Stimulated activated memory B cell treated with anti-CD40 and anti-IgM and Interleukin-4, amounts not matched to agents 10 μg/mL and 1 μg/mL and 100 μg/mL, for 72 hours (primary cell): ENCODE measurements around the gene OTUD5.
A peak's percentile ranks its signal among the peaks of the same experiment; 100 is the strongest.

Experiments
- ATAC-seq: fragments of 150-1000 bp; cut with Tn5 transposase; 2 replicates; pipeline ENCODE4 v1.10.0; 2021
- H3K27ac Mint-ChIP-seq: one replicate; pipeline ENCODE4 v1.8.0; 2022; ENCODE audit warnings: mild to moderate bottlenecking, mixed read lengths
- H3K27me3 Mint-ChIP-seq: one replicate; pipeline ENCODE4 v1.8.0; 2022; ENCODE audit warnings: mixed read lengths
- H3K36me3 Mint-ChIP-seq: one replicate; pipeline ENCODE4 v1.8.0; 2022; ENCODE audit warnings: mixed read lengths
- H3K4me1 Mint-ChIP-seq: one replicate; pipeline ENCODE4 v1.8.0; 2022; ENCODE audit warnings: mixed read lengths
- H3K4me3 Mint-ChIP-seq: one replicate; pipeline ENCODE4 v1.8.0; 2022; ENCODE audit warnings: mild to moderate bottlenecking, moderate library complexity, mixed read lengths
- H3K9me3 Mint-ChIP-seq: one replicate; pipeline ENCODE4 v1.8.0; 2022; ENCODE audit warnings: mixed read lengths

Gene OTUD5

GRCh38 chrX:48934581-48935300 lies 22.7 kb downstream of the OTUD5 start:
- H3K36me3 Mint-ChIP-seq: peaks cover 32% of the 10 kb centered on the region
- no peak for ATAC-seq
- H3K4me3 Mint-ChIP-seq: peak overlapping the region; percentile 48

GRCh38 chrX:48933757-48934156 lies 23.6 kb downstream of the OTUD5 start:
- no peak for ATAC-seq
- Mint-ChIP-seq H3K36me3 (peaks cover 32% of the 10 kb centered on the region), H3K4me3 (peak overlapping the region; percentile 26), H3K27ac (peak overlapping the region; percentile 80), H3K9me3 (no peaks in the 10 kb centered on the region), H3K27me3 (no peaks in the 10 kb centered on the region), H3K4me1 (peaks cover 57% of the 10 kb centered on the region)

More at GRCh38 chrX:48934581-48935300, 22.7 kb downstream of the OTUD5 start:
- H3K27me3 Mint-ChIP-seq: no peaks in the 10 kb centered on the region
- no peaks in the 10 kb centered on the region for H3K9me3 Mint-ChIP-seq
- H3K4me1 Mint-ChIP-seq: peaks cover 67% of the 10 kb centered on the region
- peak overlapping the region; percentile 80 for H3K27ac Mint-ChIP-seq

GRCh38 chrX:48927736-48928382 lies 29.5 kb downstream of the OTUD5 start:
- Mint-ChIP-seq H3K4me1 (peaks cover 19% of the 10 kb centered on the region), H3K27ac (no peak overlapping the region), H3K4me3 (no peak overlapping the region), H3K9me3 (no peaks in the 10 kb centered on the region), H3K27me3 (no peaks in the 10 kb centered on the region), H3K36me3 (peaks cover 22% of the 10 kb centered on the region)
- no peak for ATAC-seq

- Mint-ChIP-seq H3K9me3 (no peaks in the 10 kb centered on the region), H3K27ac (no peak overlapping the region), H3K36me3 (peaks cover 27% of the 10 kb centered on the region), H3K4me3 (no peak overlapping the region), H3K27me3 (no peaks in the 10 kb centered on the region), H3K4me1 (peaks cover 17% of the 10 kb centered on the region)
- ATAC-seq: no peak
These were observed 30.3 kb downstream of the OTUD5 start for GRCh38 chrX:48927123-48927522.

- Mint-ChIP-seq H3K4me3 (no peak overlapping the region), H3K36me3 (peaks cover 20% of the 10 kb centered on the region), H3K4me1 (peaks cover 33% of the 10 kb centered on the region), H3K27me3 (no peaks in the 10 kb centered on the region), H3K9me3 (no peaks in the 10 kb centered on the region), H3K27ac (peak overlapping the region; percentile 63)
- no peak for ATAC-seq
These were observed 33.1 kb downstream of the OTUD5 start for GRCh38 chrX:48924270-48924669.

- H3K36me3 Mint-ChIP-seq: peaks cover 20% of the 10 kb centered on the region
- no peak overlapping the region for H3K4me3 Mint-ChIP-seq
- H3K4me1 Mint-ChIP-seq: peaks cover 35% of the 10 kb centered on the region
- no peak for ATAC-seq
- no peaks in the 10 kb centered on the region for H3K9me3 Mint-ChIP-seq
- peak overlapping the region; percentile 63 for H3K27ac Mint-ChIP-seq
- H3K27me3 Mint-ChIP-seq: no peaks in the 10 kb centered on the region
These were observed 33.6 kb downstream of the OTUD5 start for GRCh38 chrX:48923771-48924170.

- no peak for ATAC-seq
- H3K4me3 Mint-ChIP-seq: peak overlapping the region; percentile 100
- no peaks in the 10 kb centered on the region for H3K9me3 Mint-ChIP-seq
- peaks cover 38% of the 10 kb centered on the region for H3K36me3 Mint-ChIP-seq
- peaks cover 33% of the 10 kb centered on the region for H3K4me1 Mint-ChIP-seq
- no peaks in the 10 kb centered on the region for H3K27me3 Mint-ChIP-seq
- no peak overlapping the region for H3K27ac Mint-ChIP-seq
These were observed 36.7 kb downstream of the OTUD5 start for GRCh38 chrX:48920718-48921104.

GRCh38 chrX:48919947-48920717 lies 37.3 kb downstream of the OTUD5 start:
- H3K27me3 Mint-ChIP-seq: no peaks in the 10 kb centered on the region

GRCh38 chrX:48919360-48919841 lies 38.0 kb downstream of the OTUD5 start:
- Mint-ChIP-seq H3K27ac (peak overlapping the region; percentile 95), H3K4me1 (peaks cover 35% of the 10 kb centered on the region)

More at GRCh38 chrX:48919947-48920717, 37.3 kb downstream of the OTUD5 start:
- Mint-ChIP-seq H3K27ac (peak overlapping the region; percentile 95), H3K4me1 (peaks cover 33% of the 10 kb centered on the region), H3K9me3 (no peaks in the 10 kb centered on the region), H3K4me3 (peak overlapping the region; percentile 100), H3K36me3 (peaks cover 44% of the 10 kb centered on the region)
- ATAC-seq: no peak

GRCh38 chrX:48918643-48919340 lies 38.6 kb downstream of the OTUD5 start, which contains the start of gene PIM2:
Gene PIM2 (minus strand): TSS chrX:48919024. CDS start chrX:48918834, 190 bp downstream.
- peaks cover 45% of the 10 kb centered on the region for H3K36me3 Mint-ChIP-seq
- H3K4me1 Mint-ChIP-seq: peaks cover 37% of the 10 kb centered on the region
- peak; percentile 94 for ATAC-seq
- H3K27ac Mint-ChIP-seq: peak within 1 kb of the TSS; percentile 95
- H3K4me3 Mint-ChIP-seq: peak within 1 kb of the TSS; percentile 100
- no peaks in the 10 kb centered on the region for H3K9me3 Mint-ChIP-seq
- no peaks in the 10 kb centered on the region for H3K27me3 Mint-ChIP-seq

More at GRCh38 chrX:48919360-48919841, 38.0 kb downstream of the OTUD5 start:
- peaks cover 44% of the 10 kb centered on the region for H3K36me3 Mint-ChIP-seq
- H3K4me3 Mint-ChIP-seq: peak overlapping the region; percentile 100
- peak; percentile 39 for ATAC-seq
- H3K27me3 Mint-ChIP-seq: no peaks in the 10 kb centered on the region
- H3K9me3 Mint-ChIP-seq: no peaks in the 10 kb centered on the region

GRCh38 chrX:48918301-48918642 lies 39.1 kb downstream of the OTUD5 start:
- Mint-ChIP-seq H3K4me3 (peak overlapping the region; percentile 100), H3K4me1 (peaks cover 38% of the 10 kb centered on the region), H3K27me3 (no peaks in the 10 kb centered on the region), H3K9me3 (no peaks in the 10 kb centered on the region), H3K36me3 (peaks cover 45% of the 10 kb centered on the region), H3K27ac (peak overlapping the region; percentile 95)
- ATAC-seq: no peak

- H3K27ac Mint-ChIP-seq: peak overlapping the region; percentile 95
- ATAC-seq: peak; percentile 81
- H3K27me3 Mint-ChIP-seq: no peaks in the 10 kb centered on the region
- peaks cover 41% of the 10 kb centered on the region for H3K4me1 Mint-ChIP-seq
- no peaks in the 10 kb centered on the region for H3K9me3 Mint-ChIP-seq
- peaks cover 40% of the 10 kb centered on the region for H3K36me3 Mint-ChIP-seq
- peak overlapping the region; percentile 100 for H3K4me3 Mint-ChIP-seq
These were observed 40.0 kb downstream of the OTUD5 start for GRCh38 chrX:48917139-48918001.

GRCh38 chrX:48914593-48915493 lies 42.6 kb downstream of the OTUD5 start:
- peak overlapping the region; percentile 14 for H3K27ac Mint-ChIP-seq
- H3K27me3 Mint-ChIP-seq: no peaks in the 10 kb centered on the region
- ATAC-seq: no peak
- no peak overlapping the region for H3K4me3 Mint-ChIP-seq
- H3K9me3 Mint-ChIP-seq: no peaks in the 10 kb centered on the region
- H3K4me1 Mint-ChIP-seq: peaks cover 50% of the 10 kb centered on the region
- H3K36me3 Mint-ChIP-seq: peaks cover 43% of the 10 kb centered on the region
